Activated CD8-positive, alpha-beta memory T cell treated with anti-CD3 and anti-CD28 coated beads, Interleukin-2, amount 50 U/mL, for 4 hours (primary cell): ENCODE data around the gene EZH2.

ENCODE experiments used
- DNase-seq: peaks from one replicate; pipeline ENCODE4 v3.0.0-alpha.2; 2020

The EZH2 gene

DNA sequence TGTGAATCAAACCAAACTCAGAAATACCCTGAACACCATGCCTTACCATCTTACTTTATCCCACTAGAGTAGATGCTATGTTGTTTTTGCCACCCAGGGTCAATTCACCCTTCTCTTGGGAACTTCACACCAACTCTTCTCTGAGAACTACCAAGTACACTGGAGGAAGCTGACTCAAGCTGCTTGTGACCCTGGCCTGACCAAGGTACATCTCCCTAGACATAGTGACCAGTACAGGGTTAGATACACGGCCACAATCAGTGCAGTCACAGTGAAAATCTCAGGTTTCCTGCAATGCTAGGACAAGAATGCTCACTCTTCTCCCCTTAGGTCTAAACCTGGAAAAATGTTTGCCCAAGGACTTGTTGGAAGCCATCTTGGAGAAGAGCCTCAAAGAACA lies 31.8 kb downstream of the EZH2 start:
- DNase-seq = no peak

DNA sequence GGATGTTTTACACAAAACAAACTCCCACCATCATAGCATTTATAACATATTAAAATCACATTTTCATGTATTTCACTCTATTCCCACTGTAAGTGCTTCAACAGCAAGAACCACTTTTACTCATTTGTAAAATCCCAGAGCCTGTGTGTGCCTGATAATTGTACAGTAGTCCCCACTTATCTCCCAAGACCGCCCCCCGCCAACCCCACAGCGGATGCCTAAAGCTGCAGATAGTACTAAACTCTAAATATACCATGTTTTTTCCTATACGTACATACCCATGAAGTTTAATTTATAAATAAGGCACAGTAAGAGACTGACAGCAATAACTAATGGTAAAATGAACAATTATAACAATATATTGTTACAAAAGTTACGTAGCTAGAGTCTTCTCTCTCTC lies 33.5 kb downstream of the EZH2 start:
- no peak for DNase-seq

- no peak for DNase-seq
Observed at GRCh38 chr7:148849393-148850098, 34.5 kb downstream of the EZH2 start.

DNA sequence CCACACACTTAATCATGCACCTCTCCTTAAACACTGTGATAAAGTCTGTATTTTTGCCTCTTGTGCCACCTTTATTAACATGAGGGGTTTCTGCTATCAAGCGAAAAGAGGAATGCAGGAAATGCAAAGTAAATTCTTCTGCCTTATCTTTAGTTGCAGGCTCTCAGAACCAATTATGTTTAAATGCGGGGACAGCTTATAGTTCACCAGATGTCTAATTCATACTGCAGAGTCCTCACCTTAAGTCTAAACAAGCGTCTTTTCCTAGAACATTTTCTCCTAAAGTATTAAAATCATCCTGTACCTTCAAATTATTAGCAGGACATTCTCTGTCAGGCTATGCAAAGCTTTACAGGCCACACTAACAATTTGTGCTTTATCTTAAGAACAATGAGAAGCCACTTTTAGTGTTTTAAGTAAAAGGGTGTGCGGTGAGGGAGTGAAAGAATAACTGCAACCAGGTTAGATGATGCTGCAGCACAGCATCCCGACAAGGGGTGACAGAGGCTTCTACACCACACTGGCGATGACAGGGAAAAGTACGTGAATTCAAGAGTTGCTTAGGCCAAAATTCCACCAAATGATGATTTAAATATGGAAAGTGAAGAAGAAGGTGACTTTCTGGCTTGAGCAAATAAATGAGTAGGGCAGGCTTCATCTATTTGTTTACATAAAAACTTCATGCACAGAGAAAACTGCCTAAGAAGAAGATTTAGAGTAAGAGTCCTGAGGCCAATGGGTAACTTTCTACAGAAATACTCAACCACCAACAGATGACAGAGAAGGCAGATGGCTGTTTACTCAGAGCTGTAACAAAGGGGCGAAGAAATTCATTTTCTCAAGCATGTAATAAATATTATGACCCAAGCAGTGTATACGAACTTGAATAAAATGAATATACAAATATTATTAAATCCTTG lies 36.0 kb downstream of the EZH2 start:
- DNase-seq = no peak

DNA sequence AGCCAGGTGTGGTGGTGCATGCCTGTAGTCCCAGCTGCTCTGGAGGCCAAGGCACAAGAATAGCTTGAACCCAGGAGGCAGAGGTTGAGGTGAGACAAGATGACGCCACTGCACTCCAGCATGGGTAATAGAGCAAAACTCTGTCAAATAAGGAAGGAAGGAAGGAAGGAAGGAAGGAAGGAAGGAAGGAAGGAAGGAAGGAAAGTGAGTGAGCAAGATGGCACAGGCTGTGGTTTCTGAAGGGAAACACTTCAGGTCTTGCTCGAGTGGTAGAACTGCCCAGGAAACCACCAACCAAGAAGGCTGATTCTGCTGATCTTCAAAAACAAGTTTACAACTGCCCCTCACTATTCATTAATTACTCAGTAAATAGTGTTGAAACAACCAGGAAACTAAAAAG lies 45.2 kb downstream of the EZH2 start:
- DNase-seq = no peak

DNA sequence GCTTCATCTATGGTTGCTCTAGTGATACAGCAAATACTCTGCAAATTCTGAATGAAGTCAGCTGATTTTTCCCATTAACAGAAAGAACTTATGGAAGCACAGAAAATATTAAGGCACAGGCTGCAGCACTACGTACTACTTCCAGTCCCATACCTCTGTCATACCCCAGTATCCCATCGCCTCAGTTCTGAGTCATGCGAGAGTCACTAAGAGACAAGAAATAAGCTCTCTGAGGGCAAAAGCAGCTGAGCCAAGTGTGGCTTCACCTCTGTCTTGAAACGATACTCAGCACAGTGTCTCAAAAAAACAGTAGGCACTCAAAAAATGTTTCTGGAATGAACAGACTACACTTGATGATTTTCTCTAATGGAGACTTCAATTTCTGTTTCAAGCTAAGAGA lies 48.2 kb downstream of the EZH2 start:
- DNase-seq = no peak

GRCh38 chr7:148834605-148835004 lies 49.5 kb downstream of the EZH2 start:
- DNase-seq = no peak

- DNase-seq = no peak
Observed at GRCh38 chr7:148831782-148832181, 52.3 kb downstream of the EZH2 start.

DNA sequence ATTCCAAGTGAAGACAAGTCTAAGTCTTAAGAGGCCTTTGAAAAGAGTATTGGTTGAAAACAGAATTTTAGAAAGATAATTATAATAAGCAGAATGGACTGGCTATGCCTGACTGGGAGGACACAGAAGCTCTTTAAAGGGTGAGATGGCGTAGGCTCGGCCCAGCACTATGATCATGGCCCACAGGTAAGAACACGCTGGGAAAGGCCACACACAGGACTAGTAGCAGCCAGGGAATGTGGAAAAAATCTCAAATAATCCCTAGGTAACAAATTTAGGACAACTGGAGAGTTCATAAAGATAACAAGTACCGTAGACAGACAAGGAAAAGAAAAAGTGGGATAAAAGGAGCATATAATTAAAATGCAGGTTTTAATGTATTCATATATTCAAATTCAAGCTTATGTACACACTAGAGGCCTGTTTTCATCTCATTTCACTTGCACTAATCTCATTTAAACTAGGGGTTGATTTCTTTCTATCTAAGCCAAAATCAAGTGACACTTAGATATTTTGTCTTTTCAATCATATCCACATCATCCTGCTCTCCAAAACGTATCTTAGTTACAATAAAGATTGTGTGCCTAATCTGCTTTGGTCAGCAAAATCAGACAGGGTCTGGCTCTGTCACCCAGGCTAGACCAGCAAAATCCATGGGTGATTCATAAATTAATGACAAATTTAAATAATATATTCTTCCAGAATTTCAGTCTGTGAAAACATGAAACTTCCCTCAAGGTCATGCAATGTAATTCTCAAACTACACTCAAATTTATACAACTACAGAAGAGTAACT lies 53.0 kb downstream of the EZH2 start:
- DNase-seq = no peak

DNA sequence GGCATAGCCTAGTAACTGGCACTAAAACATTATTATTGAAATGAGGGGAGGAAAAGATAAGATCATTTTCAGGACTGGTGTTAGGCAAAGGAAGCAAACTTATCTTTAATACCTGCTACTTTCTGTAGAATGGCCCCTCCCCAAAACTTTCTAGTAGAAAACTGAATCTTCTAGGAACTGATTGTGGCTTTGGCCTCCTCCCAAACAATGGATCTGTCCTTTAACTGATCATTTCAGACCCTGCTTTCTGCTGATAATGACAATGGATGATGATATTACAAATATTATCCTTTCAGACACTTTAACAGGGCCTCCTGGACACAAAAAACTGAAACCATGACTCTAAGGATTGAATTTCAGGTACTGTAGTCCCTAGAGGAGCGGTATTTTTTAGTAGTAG lies 55.1 kb downstream of the EZH2 start:
- no peak for DNase-seq

GRCh38 chr7:148825338-148825737 lies 58.8 kb downstream of the EZH2 start:
- DNase-seq = no peak

GRCh38 chr7:148824864-148825263 lies 59.2 kb downstream of the EZH2 start:
- no peak for DNase-seq

DNA sequence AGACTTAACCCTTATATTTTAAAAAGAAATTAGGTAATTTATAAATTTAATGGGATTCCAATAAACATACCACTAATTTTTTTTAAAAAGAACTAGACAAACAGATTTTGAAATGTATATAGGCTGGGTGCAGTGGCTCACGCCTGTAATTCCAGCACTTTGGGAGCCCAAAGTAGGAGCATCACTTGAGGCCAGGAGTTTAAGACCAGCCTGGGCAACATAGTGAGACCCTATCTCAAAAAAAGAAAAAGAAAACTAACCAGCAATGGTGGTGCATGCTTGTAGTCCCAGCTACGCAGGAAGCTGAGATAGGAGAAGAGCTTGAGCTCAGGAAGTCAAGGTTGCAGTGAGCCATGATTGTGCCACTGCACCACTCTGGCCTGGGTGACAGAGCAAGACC lies 62.7 kb downstream of the EZH2 start:
- DNase-seq = no peak

GRCh38 chr7:148819697-148820360 lies 64.3 kb downstream of the EZH2 start:
- no peak for DNase-seq

- no peak for DNase-seq
Observed at GRCh38 chr7:148815612-148816011, 68.5 kb downstream of the EZH2 start.

GRCh38 chr7:148814922-148815559 lies 69.0 kb downstream of the EZH2 start:
- no peak for DNase-seq

- DNase-seq = no peak
Observed at GRCh38 chr7:148813890-148814289, 70.2 kb downstream of the EZH2 start.

- DNase-seq = no peak
Observed at GRCh38 chr7:148811892-148812291, 72.2 kb downstream of the EZH2 start.

DNA sequence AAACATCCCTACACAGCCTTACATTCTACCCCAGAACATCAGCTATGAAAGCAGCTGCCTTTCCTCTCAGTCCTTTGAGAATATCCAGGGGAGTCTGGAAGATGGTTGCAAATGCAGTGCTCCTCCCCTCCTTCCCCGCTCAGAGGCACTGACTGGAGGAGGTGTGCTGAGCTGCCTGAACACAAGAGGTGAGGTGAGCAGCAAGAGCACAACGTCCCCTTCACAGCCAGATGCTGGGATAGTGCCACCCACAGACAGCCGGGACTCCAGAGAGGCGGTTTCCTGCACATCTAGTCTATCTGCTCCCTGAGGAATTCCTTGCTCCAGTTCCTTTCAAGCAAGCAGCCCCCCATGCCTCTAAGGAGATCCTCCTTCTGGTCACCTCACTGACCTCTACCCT lies 74.2 kb downstream of the EZH2 start:
- no peak for DNase-seq

- DNase-seq = no peak
Observed at GRCh38 chr7:148807436-148807835, 76.7 kb downstream of the EZH2 start.

DNA sequence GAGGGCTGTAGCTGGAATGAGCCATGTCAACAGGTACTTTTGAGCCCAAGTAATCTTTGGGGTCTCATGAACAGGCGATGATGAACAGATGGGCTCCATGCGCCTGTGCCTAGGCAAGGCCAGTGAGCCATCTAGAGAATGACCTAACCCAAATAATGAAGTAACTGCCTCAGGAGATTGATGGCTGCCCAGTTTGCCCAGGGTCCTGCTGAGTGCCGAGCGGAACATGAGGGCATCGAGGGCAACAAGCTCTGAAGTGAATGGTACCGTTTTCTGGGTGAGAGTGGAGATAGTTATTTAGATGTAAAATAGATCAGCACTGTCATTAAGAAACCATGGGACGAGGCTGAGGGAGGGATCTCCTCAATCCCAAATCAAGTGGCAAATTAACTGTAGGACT lies 77.9 kb downstream of the EZH2 start:
- DNase-seq = no peak
